Activated CD8-positive, alpha-beta memory T cell treated with anti-CD3 and anti-CD28 coated beads, Interleukin-2, amount 50 U/mL, for 48 hours (primary cell): ENCODE results near the gene STK10.
"Not testable (repeated sequence)": the region's sequence is repeated elsewhere in the genome, so short reads cannot be mapped to it uniquely, and the experiment has no call there.

ENCODE experiments used
- DNase-seq: peaks from one replicate; pipeline ENCODE4 v3.0.0-alpha.2; 2020

The STK10 gene

DNA sequence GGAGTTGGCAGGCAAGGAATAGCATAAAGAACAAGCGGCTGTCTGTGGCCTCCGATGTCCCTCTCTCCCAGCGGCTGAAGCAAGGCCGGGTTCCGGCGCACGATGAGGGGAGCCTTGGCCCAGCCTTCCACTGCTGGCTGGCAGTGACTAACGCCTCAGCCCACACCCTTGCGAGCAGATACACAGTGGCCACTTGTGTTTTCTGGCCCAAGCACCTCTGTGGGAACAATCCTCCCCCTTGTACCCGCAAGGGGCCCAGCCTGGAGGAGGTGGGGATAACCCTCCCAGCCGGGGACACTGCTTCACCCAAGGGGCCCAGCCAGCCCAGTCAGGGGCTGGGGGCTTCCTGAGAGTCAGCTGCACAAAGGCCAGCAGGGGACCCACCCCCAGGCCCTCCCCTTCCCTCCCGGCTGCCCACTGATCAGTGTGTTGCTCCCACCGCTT is 23.2 kb downstream of the STK10 start:
- DNase-seq: no peak

- DNase-seq: no peak
Observed at GRCh38 chr5:172163346-172163745, 24.7 kb downstream of the STK10 start.

- DNase-seq: no peak
Observed at GRCh38 chr5:172162987-172163343, 25.1 kb downstream of the STK10 start.

GRCh38 chr5:172162323-172162986 is 25.6 kb downstream of the STK10 start:
- no peak for DNase-seq

- DNase-seq: no peak
Observed at GRCh38 chr5:172160506-172160905, 27.5 kb downstream of the STK10 start.

DNA sequence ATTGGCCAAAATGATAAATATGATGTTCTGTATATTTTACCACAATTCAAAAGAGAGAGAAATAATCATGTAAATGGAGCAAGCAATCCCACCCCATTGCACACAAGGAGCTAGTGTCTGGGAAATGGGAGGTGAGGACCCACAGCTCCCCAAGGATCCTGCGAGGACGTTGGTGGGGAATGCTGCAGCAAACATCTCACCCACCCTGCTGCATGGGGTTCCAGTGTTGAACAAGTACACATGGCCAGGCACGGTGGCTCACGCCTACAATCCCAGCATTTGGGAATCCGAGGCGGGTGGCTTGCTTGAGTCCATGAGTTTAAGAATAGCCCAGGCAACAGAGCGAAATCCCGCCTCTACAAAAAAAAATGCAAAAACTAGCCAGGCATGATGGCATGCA is 29.0 kb downstream of the STK10 start:
- no peak for DNase-seq

- no peak for DNase-seq
Observed at GRCh38 chr5:172156541-172156994, 31.5 kb downstream of the STK10 start.

DNA sequence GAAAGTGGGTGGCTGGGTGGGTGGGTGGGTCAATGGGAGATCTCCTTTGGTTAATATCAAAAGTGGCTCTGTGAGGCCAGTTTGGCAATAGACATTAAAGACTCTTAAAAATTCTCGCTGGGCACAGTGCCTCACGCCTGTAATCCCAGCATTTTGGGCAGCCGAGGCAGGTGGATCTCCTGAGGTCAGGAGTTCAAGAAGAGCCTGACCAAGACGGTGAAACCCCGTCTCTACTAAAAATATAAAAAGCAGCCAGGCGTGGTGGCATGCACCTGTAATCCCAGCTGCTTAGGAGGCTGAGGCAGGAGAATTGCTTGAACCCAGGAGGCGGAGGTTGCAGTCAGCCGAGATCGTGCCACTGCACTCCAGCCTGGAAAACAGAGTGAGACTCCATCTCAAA is 32.9 kb downstream of the STK10 start:
- not testable (repeated sequence) for DNase-seq

DNA sequence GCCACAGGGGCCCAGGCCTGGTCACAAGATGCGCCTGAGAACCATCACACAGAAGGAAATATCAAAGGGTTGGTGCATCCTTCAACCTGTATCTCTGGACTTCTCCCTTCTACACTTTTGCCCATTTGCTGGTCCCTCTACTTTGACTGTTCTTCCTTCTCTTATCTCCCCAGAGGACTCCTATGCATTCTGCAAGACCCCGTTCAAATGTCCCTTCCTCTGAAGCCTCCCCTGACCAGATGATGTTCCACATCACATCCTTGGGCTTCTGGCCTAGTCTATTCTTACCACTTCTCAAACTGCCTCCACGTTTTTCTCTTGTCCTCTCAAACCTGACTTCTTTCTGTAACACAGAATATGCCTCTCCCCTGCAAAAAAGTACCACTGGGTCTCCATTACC is 34.3 kb downstream of the STK10 start:
- DNase-seq: no peak

DNA sequence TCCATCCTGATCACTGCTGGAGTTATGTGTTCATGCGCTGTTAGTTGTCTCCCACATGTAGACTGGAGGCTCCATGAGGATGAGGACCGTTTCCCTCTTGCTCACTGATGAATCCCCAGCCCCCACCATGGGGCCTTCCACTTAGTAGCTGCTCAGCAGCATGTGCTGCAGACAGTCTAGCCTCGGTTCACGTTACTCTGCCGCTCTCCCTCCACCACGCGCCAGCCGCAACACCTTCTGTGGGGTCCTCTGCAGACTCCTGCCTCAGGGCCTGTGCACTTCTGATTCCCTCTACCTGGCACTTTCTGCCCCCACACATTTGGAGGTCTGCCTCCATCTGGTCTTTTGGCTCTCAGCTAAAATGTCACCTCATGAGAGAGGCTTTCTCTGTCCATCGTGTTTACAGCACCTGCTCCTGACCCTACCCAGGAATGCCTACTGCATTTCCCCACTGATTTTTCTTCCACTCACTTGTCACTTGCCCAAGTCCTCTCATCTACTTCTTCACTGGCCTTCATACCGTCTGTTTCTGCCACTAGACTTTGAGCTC is 36.3 kb downstream of the STK10 start:
- no peak for DNase-seq

DNA sequence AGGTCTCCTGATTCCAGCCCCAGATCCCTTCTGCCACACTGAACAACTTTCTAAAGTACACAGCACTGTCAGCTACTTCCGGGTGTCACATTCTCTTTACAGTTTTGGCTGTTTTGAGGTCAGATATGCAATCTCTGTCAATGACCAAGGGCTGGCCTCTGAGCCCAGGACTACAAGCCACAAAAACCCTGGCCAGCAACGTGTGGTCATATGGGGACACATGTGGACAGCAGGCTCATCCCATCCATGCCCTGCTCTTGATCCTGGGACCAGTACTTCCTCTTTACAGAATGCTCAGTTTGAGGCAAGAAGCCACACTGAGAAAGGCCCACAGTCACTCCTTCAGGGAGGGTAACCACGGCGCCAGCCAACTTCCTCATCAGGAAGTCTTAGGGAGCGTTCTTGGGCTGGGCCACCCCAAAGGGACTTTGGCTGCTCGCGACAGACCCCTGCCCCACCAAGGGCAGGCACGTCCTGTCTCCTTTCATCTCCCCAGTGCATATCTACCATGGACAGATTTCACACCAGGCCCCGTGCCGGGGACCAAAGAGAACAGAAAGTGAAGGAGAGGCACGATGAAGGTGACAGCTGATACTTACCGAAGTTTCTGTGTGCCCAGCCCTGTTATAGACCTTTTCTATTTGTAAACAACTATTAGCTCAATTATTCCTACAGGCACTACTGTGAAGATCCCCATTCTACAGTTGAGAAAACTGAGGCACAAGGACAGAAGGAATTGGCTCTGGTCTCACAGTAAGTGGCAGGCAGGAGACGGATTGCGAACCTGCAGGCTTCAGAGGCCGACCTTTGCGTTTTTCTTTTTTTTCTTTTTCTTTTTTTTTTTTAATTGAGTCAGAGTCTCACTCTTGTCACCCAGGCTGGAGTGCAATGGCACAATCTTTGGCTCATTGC is 37.3 kb downstream of the STK10 start:
- no peak for DNase-seq

DNA sequence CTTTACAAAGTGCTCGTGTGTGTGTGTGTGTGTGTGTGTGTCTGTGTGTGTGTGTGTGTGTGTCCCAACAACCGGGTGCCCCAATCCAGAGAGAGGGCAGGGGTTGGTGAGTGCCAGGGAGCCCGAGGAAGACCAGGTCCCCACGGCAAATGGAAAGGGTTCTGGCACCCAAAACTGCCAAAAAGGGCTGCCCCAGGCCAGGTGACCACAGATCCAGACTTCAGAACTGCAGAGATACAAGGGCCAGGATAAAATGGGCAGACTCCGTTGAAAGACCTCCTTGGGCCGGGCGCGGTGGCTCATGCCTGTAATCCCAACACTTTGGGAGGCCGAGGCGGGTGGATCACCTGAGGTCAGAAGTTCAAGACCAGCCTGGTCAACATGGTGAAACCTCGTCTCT is 38.5 kb downstream of the STK10 start:
- not testable (repeated sequence) for DNase-seq

- no peak for DNase-seq
Observed at GRCh38 chr5:172149073-172149472, 39.0 kb downstream of the STK10 start.

GRCh38 chr5:172148381-172148780 is 39.6 kb downstream of the STK10 start:
- no peak for DNase-seq

DNA sequence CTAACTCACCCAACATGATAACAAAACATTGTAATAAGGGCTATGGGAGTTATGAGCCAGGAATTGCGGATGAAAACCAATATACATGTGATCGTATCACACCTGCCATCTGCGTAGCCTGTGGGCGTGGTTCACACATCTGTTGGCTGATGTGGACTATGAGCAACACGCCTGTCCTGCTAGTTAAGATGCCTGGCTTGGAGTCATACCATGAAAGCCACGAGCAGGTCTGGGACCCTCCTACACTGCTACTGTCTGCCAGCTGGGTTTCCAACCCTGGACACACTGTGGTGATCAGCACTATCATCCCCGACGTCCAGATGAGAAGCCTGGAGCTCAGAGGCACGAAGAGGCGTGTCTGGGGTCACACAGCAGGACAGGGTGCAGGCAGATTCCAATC is 40.2 kb downstream of the STK10 start:
- no peak for DNase-seq

- no peak for DNase-seq
Observed at GRCh38 chr5:172146748-172147092, 41.3 kb downstream of the STK10 start.

GRCh38 chr5:172145870-172146747 is 41.9 kb downstream of the STK10 start:
- no peak for DNase-seq

GRCh38 chr5:172144931-172145869 is 42.8 kb downstream of the STK10 start:
- DNase-seq: no peak

- no peak for DNase-seq
Observed at GRCh38 chr5:172144291-172144815, 43.7 kb downstream of the STK10 start.

DNA sequence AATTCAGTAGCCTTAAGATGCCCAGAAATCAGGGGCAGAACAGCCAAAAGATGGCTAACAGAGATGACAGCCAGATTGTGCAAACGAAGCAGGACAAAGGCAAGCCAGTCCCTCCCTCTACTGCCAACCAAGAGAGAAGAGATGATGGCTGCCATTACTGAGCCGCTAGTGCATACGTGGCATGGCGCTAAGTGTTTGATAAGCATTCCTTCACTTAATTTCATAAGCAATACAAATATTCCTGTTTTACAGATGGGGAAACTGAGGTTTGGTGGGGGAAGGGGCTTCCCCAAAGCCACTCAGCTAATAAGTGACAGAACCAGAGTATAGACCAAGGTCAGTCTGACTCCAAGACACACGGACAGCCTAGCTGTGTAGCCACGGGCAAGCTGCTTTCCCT is 44.1 kb downstream of the STK10 start:
- DNase-seq: no peak

GRCh38 chr5:172142709-172143215 is 45.3 kb downstream of the STK10 start:
- no peak for DNase-seq
